Chondrocyte (in vitro differentiated cells): ENCODE measurements around the gene SOX18. TPM values are rescaled to one million over a fixed set of nuclear protein-coding genes. Genes with fewer than 3 reads are reported as not detected.

Experiments
- DNase-seq: peaks from one replicate; pipeline ENCODE4 v3.0.0; 2021; ENCODE audit warnings: mixed read lengths, low spot score
- H3K27ac Mint-ChIP-seq: one replicate; pipeline ENCODE4 v1.8.0; 2021; ENCODE audit warnings: mild to moderate bottlenecking, moderate library complexity, mixed read lengths; ENCODE audit not compliant: unreplicated experiment
- H3K27me3 Mint-ChIP-seq: 2 replicates; pipeline ENCODE4 v1.8.0; 2021; ENCODE audit warnings: low read depth, mixed read lengths
- H3K36me3 Mint-ChIP-seq: 2 replicates; pipeline ENCODE4 v1.8.0; 2021; ENCODE audit warnings: low read depth, mixed read lengths
- H3K4me1 Mint-ChIP-seq: 2 replicates; pipeline ENCODE4 v1.8.0; 2021; ENCODE audit warnings: low read depth, mild to moderate bottlenecking, mixed read lengths
- H3K4me3 Mint-ChIP-seq: one replicate; pipeline ENCODE4 v1.8.0; 2021; ENCODE audit warnings: mild to moderate bottlenecking, moderate library complexity, mixed read lengths; ENCODE audit not compliant: unreplicated experiment
- H3K9me3 Mint-ChIP-seq: 2 replicates; pipeline ENCODE4 v1.8.0; 2021; ENCODE audit warnings: low read depth, mixed read lengths
- CTCF ChIP-seq: fragments of 200-600 bp; sonication (generic); IDR thresholded peaks from 2 replicates; pipeline ENCODE4 v1.5.0; 2021; ENCODE audit warnings: antibody characterized with exemption, mild to moderate bottlenecking, moderate library complexity
- total RNA-seq: library from RNA; stranded (reverse); gene quantifications from 3 replicates; pipeline ENCODE4 v1.2.1, GENCODE V29; 2021

The SOX18 gene
- total RNA-seq, 1 donor from 2014 or later = 2.3 TPM

DNA sequence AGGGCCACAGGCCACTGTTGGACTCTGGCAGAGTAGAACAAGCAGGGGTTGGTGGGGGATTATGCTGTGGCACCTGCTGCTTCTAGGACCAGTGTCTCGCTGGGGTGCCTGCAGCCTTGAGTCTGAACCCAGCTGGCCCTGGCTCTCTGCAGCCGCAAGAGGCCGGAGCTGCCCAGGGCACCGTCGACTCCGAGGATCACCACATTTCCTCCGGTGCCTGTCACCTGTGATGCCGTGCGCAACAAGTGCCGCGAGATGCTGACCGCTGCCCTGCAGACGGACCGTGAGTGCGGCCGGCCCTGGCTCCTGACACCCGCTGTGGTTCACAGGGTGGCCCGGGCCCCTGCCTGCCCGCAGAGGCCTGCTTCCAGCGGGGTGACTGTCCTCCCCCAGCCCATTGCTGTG is 19.8 kb upstream of the SOX18 start:
- Mint-ChIP-seq H3K4me1 (peaks cover 17% of the 10 kb centered on the region), H3K4me3 (no peak overlapping the region), H3K27ac (no peak overlapping the region), H3K27me3 (no peaks in the 10 kb centered on the region), H3K9me3 (no peaks in the 10 kb centered on the region), H3K36me3 (no peaks in the 10 kb centered on the region)
- no peak for DNase-seq
- TF ChIP-seq CTCF = no peak

- no peak for DNase-seq
- no peak for TF ChIP-seq CTCF
- Mint-ChIP-seq H3K9me3 (no peaks in the 10 kb centered on the region), H3K27ac (no peak overlapping the region), H3K27me3 (no peaks in the 10 kb centered on the region), H3K4me1 (peaks cover 23% of the 10 kb centered on the region), H3K36me3 (peaks cover 2% of the 10 kb centered on the region), H3K4me3 (no peak overlapping the region)
Observed at GRCh38 chr20:64068386-64069208, 19.2 kb upstream of the SOX18 start.

DNA sequence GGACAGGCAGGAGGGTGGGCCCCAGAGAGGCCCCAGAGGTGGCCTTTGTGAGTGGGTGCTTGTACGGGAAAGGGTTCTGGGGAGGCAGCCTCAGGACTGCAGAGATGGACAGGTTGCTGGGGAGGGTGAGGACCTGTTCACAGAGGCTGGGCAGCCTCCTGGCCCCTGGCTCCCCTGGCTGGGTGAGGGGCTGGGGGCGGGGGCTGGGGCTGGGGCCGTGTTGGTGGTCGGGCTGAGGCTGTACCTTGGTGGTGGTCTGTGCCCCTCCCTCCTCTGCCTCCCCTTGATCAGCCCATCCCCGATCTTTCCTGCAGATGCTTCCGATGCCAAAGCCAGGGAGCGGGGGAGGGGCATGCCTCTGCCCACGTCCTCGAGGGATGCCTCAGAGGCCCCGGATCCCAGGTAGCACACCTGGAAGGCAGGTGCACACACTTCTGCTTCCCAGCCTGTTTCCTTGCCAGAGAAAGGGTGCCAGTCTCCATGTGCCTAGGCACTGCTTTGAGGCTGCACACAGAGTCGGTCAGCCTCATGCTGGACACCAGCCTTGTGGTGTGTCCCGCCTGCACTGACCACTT is 18.4 kb upstream of the SOX18 start:
- TF ChIP-seq CTCF = no peak
- no peak overlapping the region for H3K27ac Mint-ChIP-seq
- H3K27me3 Mint-ChIP-seq = no peaks in the 10 kb centered on the region
- H3K36me3 Mint-ChIP-seq = peaks cover 2% of the 10 kb centered on the region
- no peak for DNase-seq
- no peak overlapping the region for H3K4me3 Mint-ChIP-seq
- H3K9me3 Mint-ChIP-seq = no peaks in the 10 kb centered on the region
- peaks cover 24% of the 10 kb centered on the region for H3K4me1 Mint-ChIP-seq

DNA sequence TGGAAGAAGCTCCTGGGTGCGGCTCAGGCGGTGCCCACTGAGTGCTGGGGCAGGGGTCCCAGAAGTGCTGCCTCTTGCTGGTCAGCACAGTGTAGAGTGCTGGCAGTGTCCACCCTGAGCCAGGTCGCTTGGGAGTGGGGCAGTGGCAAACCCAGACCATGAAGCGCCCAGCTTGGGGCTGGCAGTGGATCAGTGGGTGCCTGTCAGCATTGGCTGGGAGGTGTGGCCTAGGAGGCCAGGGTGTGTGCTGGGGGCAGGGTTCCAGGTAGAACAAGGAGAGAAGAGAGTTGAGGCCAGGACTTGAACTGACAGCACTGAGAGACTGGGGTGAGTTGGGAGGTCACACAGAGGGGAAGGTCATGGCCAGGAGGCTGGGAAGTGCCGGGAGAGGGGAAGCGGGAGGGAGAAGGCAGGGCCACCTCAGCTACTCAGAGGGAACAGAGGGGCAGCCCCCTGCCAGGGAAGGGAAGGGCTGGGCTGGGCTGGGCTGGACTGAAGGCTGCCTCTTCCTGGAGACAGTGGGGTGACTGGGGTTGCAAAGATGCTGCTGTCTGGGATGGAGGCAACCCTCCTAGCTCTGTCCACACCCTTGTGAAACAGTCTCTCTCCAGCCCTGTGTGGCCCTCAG is 17.7 kb upstream of the SOX18 start:
- no peaks in the 10 kb centered on the region for H3K27me3 Mint-ChIP-seq
- H3K36me3 Mint-ChIP-seq = peaks cover 2% of the 10 kb centered on the region
- H3K4me3 Mint-ChIP-seq = no peak overlapping the region
- no peaks in the 10 kb centered on the region for H3K9me3 Mint-ChIP-seq
- no peak for TF ChIP-seq CTCF
- H3K27ac Mint-ChIP-seq = no peak overlapping the region
- DNase-seq = no peak
- H3K4me1 Mint-ChIP-seq = peaks cover 28% of the 10 kb centered on the region

DNA sequence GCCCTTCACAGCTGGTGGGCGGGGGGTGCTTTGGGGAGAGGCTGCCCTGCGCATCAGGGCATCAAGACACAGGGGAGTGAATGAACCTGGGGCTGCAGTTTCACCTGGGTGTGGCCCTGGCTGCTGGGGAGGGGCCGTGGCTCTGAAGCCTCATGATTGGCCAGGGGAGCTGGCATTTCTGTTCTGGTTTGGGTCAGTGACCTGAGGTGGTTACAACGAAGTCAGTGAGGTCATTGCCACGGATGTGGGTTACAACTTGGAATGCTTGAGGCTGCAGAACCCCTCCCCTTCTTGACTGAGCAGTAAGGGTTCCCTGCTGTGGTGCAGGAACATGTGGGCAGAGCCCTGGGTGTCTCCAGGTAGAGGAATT is 16.5 kb upstream of the SOX18 start:
- H3K36me3 Mint-ChIP-seq = peaks cover 2% of the 10 kb centered on the region
- H3K27me3 Mint-ChIP-seq = no peaks in the 10 kb centered on the region
- no peak overlapping the region for H3K27ac Mint-ChIP-seq
- H3K9me3 Mint-ChIP-seq = no peaks in the 10 kb centered on the region
- no peak for TF ChIP-seq CTCF
- no peak for DNase-seq
- H3K4me3 Mint-ChIP-seq = no peak overlapping the region
- peaks cover 30% of the 10 kb centered on the region for H3K4me1 Mint-ChIP-seq
